ENCODE results near the gene COMMD2.

COMMD2 gene

DNA sequence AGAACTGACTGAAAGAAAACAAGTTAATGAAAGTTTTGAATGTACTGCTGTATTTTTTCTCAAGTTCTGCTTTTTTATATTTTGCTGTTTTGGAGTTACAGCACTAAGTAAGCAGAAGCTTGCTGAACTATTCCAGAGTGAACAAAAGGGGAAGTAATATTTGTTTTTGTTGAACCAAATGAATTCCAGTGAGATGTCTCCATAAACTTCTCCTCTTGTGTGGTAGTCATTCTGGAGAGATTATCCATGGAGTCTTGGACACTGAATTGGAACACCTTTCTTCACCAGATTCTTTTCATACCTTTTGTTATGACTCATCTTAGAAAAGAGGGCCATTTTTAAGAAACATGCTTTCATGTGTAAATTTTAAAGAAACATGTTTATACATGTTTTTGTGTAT lies 31.3 kb upstream of the COMMD2 start:
- FAIRE-seq (no peak), DNase-seq (ENCODE audit: insufficient read length, low spot score) (no peak)
- no peak for TF ChIP-seq PAX5 (IDR thresholded peaks at IDR 0.05; ENCODE audit: insufficient read depth, low read length, severe bottlenecking)
- TF ChIP-seq SPI1 (IDR thresholded peaks at IDR 0.05; ENCODE audit: low read depth, low read length) = no peak
- TF ChIP-seq POU2F2 (IDR thresholded peaks at IDR 0.05; ENCODE audit: low read depth, low read length) = no peak
- no peak for TF ChIP-seq POLR2AphosphoS5 (IDR thresholded peaks at IDR 0.05; ENCODE audit: low read depth, low read length)
- TF ChIP-seq TAF1 (IDR thresholded peaks at IDR 0.05; ENCODE audit: low read depth, low read length) = no peak
- no peak for TF ChIP-seq POLR2A (IDR thresholded peaks at IDR 0.05; ENCODE audit: low read depth, low read length)

- TF ChIP-seq POLR2AphosphoS5 (IDR thresholded peaks at IDR 0.05; ENCODE audit: low read depth, low read length) = no peak
- no peak for TF ChIP-seq TAF1 (IDR thresholded peaks at IDR 0.05; ENCODE audit: low read depth, low read length)
- TF ChIP-seq POU2F2 (IDR thresholded peaks at IDR 0.05; ENCODE audit: low read depth, low read length) = no peak
- TF ChIP-seq PAX5 (IDR thresholded peaks at IDR 0.05; ENCODE audit: insufficient read depth, low read length, severe bottlenecking) = no peak
- TF ChIP-seq POLR2A (IDR thresholded peaks at IDR 0.05; ENCODE audit: low read depth, low read length) = no peak
- TF ChIP-seq SPI1 (IDR thresholded peaks at IDR 0.05; ENCODE audit: low read depth, low read length) = no peak
- DNase-seq (ENCODE audit: insufficient read length, low spot score) (no peak), FAIRE-seq (no peak)
Observed at GRCh38 chr3:149781741-149782140, 29.5 kb upstream of the COMMD2 start.

DNA sequence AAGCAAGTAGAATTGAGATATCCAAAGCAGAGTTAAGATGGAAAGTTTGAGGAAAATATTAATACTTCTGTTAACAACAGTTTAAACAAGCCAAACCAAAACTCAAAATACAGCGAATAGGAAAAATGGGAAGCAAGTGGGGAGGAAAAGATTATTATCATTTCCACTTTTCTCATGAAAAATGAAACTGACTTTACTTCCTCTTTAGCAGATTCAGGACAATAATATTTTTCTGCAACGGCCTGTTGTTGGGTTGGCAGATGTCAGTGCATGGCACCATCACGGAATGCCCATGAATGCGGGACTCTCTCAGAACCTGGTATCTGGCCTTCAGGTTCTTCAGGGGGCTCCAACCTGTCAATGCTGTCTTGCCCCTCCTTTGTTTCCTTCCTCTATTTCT lies 28.9 kb upstream of the COMMD2 start:
- DNase-seq (ENCODE audit: insufficient read length, low spot score) = no peak
- TF ChIP-seq SPI1 (IDR thresholded peaks at IDR 0.05; ENCODE audit: low read depth, low read length) (no peak), POLR2A (IDR thresholded peaks at IDR 0.05; ENCODE audit: low read depth, low read length) (no peak), TAF1 (IDR thresholded peaks at IDR 0.05; ENCODE audit: low read depth, low read length) (no peak), PAX5 (IDR thresholded peaks at IDR 0.05; ENCODE audit: insufficient read depth, low read length, severe bottlenecking) (no peak), POLR2AphosphoS5 (IDR thresholded peaks at IDR 0.05; ENCODE audit: low read depth, low read length) (no peak), POU2F2 (IDR thresholded peaks at IDR 0.05; ENCODE audit: low read depth, low read length) (no peak)
- FAIRE-seq = peak; percentile 26

DNA sequence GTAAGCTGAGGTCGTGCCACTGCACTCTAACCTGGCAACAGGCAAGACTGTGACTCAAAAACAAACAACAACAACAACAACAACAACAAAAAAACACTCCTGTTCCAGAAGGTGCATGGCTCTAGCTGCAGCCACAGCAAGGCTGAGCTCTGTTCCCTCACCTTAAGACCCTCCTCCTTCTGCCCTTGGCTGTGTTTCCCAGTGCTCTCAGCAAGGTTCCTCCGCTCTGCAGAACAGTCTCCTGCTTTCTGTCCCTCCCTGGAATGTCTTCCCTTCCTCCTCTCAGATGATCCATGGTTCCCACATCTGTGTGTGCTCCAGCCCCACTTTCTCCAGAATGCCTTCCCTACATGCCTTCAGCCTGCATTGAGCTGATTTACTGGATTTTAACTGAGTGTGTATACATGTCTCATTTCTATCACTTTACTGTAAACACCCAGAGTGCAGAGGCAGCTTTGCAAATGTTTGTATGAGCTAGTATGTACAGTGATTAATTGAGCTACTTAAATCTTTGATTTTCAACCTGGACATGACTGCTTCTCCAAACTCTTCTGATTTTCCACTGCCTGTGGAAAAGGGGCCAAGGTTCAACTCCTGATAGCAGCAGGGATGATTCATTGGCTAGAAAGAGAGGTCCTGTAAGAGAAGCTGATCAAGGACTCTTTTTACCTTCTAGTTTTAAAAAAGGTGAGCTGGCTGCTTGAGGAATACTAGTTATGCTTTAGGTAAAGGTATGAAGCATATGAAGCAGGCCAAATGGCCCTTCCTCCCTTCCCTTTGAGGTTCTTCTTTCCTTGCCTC lies 25.3 kb upstream of the COMMD2 start:
- FAIRE-seq = no peak
- TF ChIP-seq SPI1 (IDR thresholded peaks at IDR 0.05; ENCODE audit: low read depth, low read length) (no peak), POU2F2 (IDR thresholded peaks at IDR 0.05; ENCODE audit: low read depth, low read length) (no peak), PAX5 (IDR thresholded peaks at IDR 0.05; ENCODE audit: insufficient read depth, low read length, severe bottlenecking) (no peak), POLR2A (IDR thresholded peaks at IDR 0.05; ENCODE audit: low read depth, low read length) (no peak), TAF1 (IDR thresholded peaks at IDR 0.05; ENCODE audit: low read depth, low read length) (no peak), POLR2AphosphoS5 (IDR thresholded peaks at IDR 0.05; ENCODE audit: low read depth, low read length) (no peak)

GRCh38 chr3:149776170-149776569 lies 23.9 kb upstream of the COMMD2 start:
- no peak for TF ChIP-seq TAF1 (IDR thresholded peaks at IDR 0.05; ENCODE audit: low read depth, low read length)
- no peak for TF ChIP-seq POLR2AphosphoS5 (IDR thresholded peaks at IDR 0.05; ENCODE audit: low read depth, low read length)
- no peak for TF ChIP-seq PAX5 (IDR thresholded peaks at IDR 0.05; ENCODE audit: insufficient read depth, low read length, severe bottlenecking)
- TF ChIP-seq POLR2A (IDR thresholded peaks at IDR 0.05; ENCODE audit: low read depth, low read length) = no peak
- no peak for TF ChIP-seq SPI1 (IDR thresholded peaks at IDR 0.05; ENCODE audit: low read depth, low read length)
- no peak for TF ChIP-seq POU2F2 (IDR thresholded peaks at IDR 0.05; ENCODE audit: low read depth, low read length)
- DNase-seq (ENCODE audit: insufficient read length, low spot score) (no peak), FAIRE-seq (no peak)

More for the DNA sequence above, 25.3 kb upstream of the COMMD2 start:
- DNase-seq (ENCODE audit: insufficient read length, low spot score) = no peak

DNA sequence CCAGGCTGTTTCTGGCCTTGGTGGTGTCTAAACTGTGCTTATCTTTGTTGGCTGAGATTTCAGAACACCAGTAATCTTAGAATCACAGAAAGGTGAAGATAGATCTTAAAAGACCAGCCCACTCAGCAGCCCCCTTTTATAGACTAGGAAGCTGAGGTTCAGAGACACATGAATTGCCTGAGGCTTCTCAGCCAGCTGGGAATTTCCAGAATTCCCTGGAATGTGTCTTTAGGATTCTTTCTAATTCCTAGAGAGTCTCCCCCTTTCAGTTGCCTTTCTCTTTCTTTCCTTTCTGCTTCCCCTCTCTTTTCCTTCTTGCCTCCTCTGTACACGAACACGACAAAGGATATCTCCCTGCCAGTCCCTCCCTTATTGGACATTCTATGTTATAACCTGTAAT lies 20.6 kb upstream of the COMMD2 start:
- no peak for DNase-seq (ENCODE audit: insufficient read length, low spot score)
- TF ChIP-seq POLR2AphosphoS5 (IDR thresholded peaks at IDR 0.05; ENCODE audit: low read depth, low read length) = no peak
- TF ChIP-seq TAF1 (IDR thresholded peaks at IDR 0.05; ENCODE audit: low read depth, low read length) = no peak
- no peak for TF ChIP-seq POU2F2 (IDR thresholded peaks at IDR 0.05; ENCODE audit: low read depth, low read length)
- TF ChIP-seq POLR2A (IDR thresholded peaks at IDR 0.05; ENCODE audit: low read depth, low read length) = no peak
- no peak for TF ChIP-seq PAX5 (IDR thresholded peaks at IDR 0.05; ENCODE audit: insufficient read depth, low read length, severe bottlenecking)
- TF ChIP-seq SPI1 (IDR thresholded peaks at IDR 0.05; ENCODE audit: low read depth, low read length) = no peak
- FAIRE-seq = no peak

DNA sequence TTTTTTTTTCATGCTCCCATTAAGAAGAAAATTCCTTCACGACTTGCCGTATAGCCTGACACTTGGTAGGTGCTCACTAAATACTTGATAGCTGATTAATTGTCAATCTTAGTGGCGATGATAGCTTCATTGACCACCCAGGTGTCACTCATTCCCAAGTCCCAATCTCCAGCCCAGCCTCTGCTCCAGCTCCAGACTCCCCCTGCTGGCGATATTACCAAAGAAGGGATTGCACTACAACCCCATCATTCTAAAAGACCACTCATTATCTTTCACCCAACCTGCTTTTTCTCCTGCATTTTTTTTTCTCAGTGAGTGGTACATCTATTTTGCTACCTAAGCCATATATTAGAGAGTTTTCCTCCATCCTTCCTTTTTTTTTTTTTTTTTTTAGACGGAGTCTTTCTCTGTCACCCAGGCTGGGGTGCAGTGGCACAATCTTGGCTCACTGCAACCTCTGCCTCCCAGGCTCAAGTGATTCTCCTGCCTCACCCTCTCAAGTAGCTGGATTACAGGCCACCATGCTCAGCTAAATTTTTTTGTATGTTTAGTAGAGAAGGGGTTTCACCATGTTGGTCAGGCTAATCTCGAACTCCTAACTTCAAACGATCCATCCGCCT lies 19.5 kb upstream of the COMMD2 start:
- no peak for TF ChIP-seq TAF1 (IDR thresholded peaks at IDR 0.05; ENCODE audit: low read depth, low read length)
- TF ChIP-seq PAX5 (IDR thresholded peaks at IDR 0.05; ENCODE audit: insufficient read depth, low read length, severe bottlenecking) = no peak
- no peak for TF ChIP-seq POU2F2 (IDR thresholded peaks at IDR 0.05; ENCODE audit: low read depth, low read length)
- no peak for TF ChIP-seq POLR2AphosphoS5 (IDR thresholded peaks at IDR 0.05; ENCODE audit: low read depth, low read length)
- no peak for TF ChIP-seq POLR2A (IDR thresholded peaks at IDR 0.05; ENCODE audit: low read depth, low read length)
- no peak for TF ChIP-seq SPI1 (IDR thresholded peaks at IDR 0.05; ENCODE audit: low read depth, low read length)
- DNase-seq (ENCODE audit: insufficient read length, low spot score) (no peak), FAIRE-seq (no peak)

GRCh38 chr3:149770246-149770645 lies 18.0 kb upstream of the COMMD2 start:
- no peak for TF ChIP-seq POLR2A (IDR thresholded peaks at IDR 0.05; ENCODE audit: low read depth, low read length)
- no peak for TF ChIP-seq POLR2AphosphoS5 (IDR thresholded peaks at IDR 0.05; ENCODE audit: low read depth, low read length)
- TF ChIP-seq POU2F2 (IDR thresholded peaks at IDR 0.05; ENCODE audit: low read depth, low read length) = no peak
- no peak for TF ChIP-seq SPI1 (IDR thresholded peaks at IDR 0.05; ENCODE audit: low read depth, low read length)
- FAIRE-seq = no peak
- DNase-seq (ENCODE audit: insufficient read length, low spot score) = no peak

- TF ChIP-seq PAX5 (IDR thresholded peaks at IDR 0.05; ENCODE audit: insufficient read depth, low read length, severe bottlenecking) (no peak), SPI1 (IDR thresholded peaks at IDR 0.05; ENCODE audit: low read depth, low read length) (no peak), POU2F2 (IDR thresholded peaks at IDR 0.05; ENCODE audit: low read depth, low read length) (no peak), POLR2A (IDR thresholded peaks at IDR 0.05; ENCODE audit: low read depth, low read length) (no peak), POLR2AphosphoS5 (IDR thresholded peaks at IDR 0.05; ENCODE audit: low read depth, low read length) (no peak), TAF1 (IDR thresholded peaks at IDR 0.05; ENCODE audit: low read depth, low read length) (no peak)
- DNase-seq (ENCODE audit: insufficient read length, low spot score) (no peak), FAIRE-seq (no peak)
Observed at GRCh38 chr3:149768704-149769103, 16.4 kb upstream of the COMMD2 start.
